ENCODE measurements around the gene LGSN.

Gene LGSN

DNA sequence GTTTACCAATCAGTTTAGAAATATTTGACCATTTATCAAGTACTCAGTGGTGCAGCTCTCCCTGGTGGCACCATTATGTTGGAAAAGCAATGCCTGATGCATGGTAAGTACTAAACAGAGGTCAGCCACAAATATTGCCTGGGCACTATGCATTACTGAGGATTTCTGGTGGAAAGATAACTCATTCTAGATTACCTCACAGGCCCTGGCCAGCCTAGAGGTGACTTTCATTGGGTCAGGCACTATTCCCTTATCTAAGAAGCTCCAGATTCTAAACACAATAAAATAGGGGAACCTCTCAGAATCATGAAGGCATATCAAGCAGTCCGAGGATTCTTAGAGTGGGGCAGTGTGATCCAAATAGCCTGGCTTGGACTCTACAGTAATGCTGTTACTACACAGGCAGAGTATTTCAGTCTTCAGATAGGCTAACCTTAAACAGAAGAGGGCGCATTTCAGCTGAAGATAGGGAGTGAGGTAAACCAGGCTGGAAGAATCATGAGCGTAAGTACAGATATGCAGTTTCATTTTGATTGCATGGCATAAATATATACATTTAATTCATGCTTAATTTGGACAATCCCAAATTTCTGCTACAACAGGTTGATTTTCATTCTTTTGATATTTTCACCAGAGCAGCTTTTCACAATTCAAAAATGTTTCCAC lies 12.1 kb downstream of the LGSN start:
- TF ChIP-seq, protein P1, sequence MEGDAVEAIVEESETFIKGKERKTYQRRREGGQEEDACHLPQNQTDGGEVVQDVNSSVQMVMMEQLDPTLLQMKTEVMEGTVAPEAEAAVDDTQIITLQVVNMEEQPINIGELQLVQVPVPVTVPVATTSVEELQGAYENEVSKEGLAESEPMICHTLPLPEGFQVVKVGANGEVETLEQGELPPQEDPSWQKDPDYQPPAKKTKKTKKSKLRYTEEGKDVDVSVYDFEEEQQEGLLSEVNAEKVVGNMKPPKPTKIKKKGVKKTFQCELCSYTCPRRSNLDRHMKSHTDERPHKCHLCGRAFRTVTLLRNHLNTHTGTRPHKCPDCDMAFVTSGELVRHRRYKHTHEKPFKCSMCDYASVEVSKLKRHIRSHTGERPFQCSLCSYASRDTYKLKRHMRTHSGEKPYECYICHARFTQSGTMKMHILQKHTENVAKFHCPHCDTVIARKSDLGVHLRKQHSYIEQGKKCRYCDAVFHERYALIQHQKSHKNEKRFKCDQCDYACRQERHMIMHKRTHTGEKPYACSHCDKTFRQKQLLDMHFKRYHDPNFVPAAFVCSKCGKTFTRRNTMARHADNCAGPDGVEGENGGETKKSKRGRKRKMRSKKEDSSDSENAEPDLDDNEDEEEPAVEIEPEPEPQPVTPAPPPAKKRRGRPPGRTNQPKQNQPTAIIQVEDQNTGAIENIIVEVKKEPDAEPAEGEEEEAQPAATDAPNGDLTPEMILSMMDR (IDR thresholded peaks at IDR 0.05; ENCODE audit: insufficient read depth, low read depth, low read length, missing control alignments) = peak; percentile 57
- H3K4me3 ChIP-seq (ENCODE audit: low read depth, low read length) = peak overlapping the region; percentile 44
- DNase-seq (ENCODE audit: low read depth) = peak; percentile 78

DNA sequence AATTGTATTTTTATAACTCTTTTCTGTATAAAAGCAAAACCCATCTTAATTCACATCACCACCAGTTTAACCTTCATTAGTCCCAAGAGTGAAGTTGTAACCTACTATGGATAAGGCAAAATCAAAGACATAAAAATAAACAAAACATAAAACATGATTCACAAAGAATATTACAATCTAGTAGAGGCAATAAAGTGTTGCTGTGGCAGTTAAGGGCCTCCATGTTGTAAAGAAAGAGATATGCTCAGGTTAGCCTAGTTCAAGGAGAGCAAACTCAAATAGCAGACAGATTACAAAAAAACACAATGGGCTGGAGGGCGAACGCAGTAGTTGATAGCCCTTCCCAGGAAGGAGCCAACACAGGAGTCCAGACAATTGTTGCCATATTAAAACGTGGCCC lies 13.4 kb downstream of the LGSN start:
- TF ChIP-seq, protein P1 (IDR thresholded peaks at IDR 0.05; ENCODE audit: insufficient read depth, low read depth, low read length, missing control alignments) = no peak
- H3K4me3 ChIP-seq (ENCODE audit: low read depth, low read length) = no peak overlapping the region
- no peak for DNase-seq (ENCODE audit: low read depth)

DNA sequence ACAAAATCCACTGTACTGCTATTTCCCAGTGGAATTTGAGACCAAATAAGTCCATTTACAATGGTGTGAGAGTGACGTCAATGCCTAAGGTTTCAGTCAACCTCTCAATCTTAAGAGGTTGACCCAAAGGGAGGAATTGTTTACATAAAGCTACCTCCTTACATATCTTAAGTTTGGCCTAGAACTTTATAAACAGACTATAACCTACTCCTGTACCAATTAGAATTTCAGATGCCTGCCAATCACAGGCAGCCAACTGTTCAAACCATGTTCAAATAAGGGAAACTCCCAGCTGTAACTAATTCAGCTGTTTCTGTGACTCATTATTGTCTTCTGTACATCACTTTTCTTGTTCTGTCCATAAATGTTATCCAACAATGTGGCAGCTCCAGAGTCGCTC lies 14.5 kb downstream of the LGSN start:
- no peak overlapping the region for H3K4me3 ChIP-seq (ENCODE audit: low read depth, low read length)
- TF ChIP-seq, protein P1 (IDR thresholded peaks at IDR 0.05; ENCODE audit: insufficient read depth, low read depth, low read length, missing control alignments) = no peak
- DNase-seq (ENCODE audit: low read depth) = no peak

DNA sequence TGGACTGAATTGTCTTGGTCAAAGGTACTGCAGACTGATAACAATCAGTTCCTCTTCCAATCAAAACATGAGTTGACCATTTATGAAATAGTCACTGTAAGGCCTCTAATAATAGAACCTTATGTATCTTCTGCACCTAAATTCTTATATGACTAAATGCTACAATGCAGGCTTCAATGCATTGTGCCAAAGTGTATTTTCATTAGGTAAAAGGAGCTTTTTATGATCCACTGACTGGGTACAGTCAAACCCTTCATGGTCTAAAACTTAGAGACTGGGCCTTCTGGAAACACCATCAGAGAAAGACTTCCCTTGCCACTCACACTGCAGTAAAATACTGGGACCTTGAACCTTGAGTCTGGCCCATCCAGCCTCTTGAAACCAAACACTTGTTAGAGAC lies 16.3 kb downstream of the LGSN start:
- H3K4me3 ChIP-seq (ENCODE audit: low read depth, low read length) = no peak overlapping the region
- no peak for DNase-seq (ENCODE audit: low read depth)
- TF ChIP-seq, protein P1 (IDR thresholded peaks at IDR 0.05; ENCODE audit: insufficient read depth, low read depth, low read length, missing control alignments) = no peak

DNA sequence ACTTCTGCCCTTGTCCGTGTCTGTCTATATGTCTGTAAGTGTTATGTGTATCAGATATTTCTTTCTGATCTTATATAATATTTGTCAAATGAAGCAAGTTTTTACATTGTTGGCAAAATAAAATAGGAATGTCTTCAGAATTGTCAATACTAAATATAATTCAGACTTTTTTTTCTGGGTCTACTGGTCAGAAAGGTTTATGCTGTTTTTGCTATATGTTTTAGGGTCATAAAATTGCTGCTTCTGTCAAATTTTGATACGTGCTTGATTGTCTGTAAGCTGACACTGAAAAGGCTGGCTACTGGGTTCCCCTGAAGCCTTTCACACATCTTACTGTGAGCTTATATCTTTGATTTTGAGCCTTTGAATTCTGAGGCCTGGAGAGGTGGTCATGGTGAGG lies 20.1 kb downstream of the LGSN start:
- TF ChIP-seq, protein P1 (IDR thresholded peaks at IDR 0.05; ENCODE audit: insufficient read depth, low read depth, low read length, missing control alignments) = no peak
- DNase-seq (ENCODE audit: low read depth) = no peak
- no peak overlapping the region for H3K4me3 ChIP-seq (ENCODE audit: low read depth, low read length)

DNA sequence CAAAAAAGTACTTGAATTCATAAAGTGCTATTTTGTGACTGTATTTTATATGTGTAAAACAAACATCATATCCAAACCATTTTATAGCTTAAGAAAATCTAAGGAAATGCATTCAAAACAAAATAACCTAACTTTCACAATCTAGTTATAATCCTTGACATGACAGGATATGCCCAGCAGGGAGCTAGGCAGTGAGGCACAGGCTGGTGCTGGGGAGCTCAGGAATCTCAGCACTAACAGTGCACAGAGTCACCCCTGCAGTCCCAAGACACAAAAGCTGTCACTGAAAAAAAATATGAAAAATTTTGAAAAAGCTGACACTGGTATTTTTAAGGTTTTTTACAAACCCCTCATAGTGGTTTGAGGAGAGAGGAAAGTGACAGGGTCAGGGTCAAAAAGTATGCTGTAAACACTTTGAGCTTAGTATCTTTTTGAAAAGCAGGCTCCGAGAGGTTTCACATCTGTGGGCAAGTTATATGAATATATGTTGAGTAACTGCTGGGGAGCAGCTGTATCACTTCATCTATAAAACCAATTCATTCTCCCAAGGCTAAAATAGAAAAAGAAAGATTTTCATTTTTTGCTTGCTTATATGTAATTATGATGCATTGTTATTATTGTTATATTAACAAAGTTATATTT lies 24.1 kb downstream of the LGSN start:
- H3K4me3 ChIP-seq (ENCODE audit: low read depth, low read length) = no peak overlapping the region
- no peak for DNase-seq (ENCODE audit: low read depth)
- TF ChIP-seq, protein P1 (IDR thresholded peaks at IDR 0.05; ENCODE audit: insufficient read depth, low read depth, low read length, missing control alignments) = no peak
